Fibroblast of lung (primary cell): ENCODE data around the gene SACM1L.

ENCODE experiments used
- EZH2 ChIP-seq: IDR thresholded peaks from 2 replicates; pipeline ENCODE4 v1.5.1; 2012; ENCODE audit warnings: low read length, control low read depth, mild to moderate bottlenecking; ENCODE audit errors: missing control alignments
- TF ChIP-seq, protein P1 (sequence below), 2 donors: IDR thresholded peaks in 1 of 2; conservative IDR thresholded peaks in 1 of 2; 1 replicate in 1 of 2; 2 replicates in 1 of 2; pipeline ENCODE4 v1.5.1; 2011 to 2012; ENCODE audit warnings: low read length in 2 of 2, control low read depth in 1 of 2, inconsistent platforms in 1 of 2, low read depth in 1 of 2, mild to moderate bottlenecking in 1 of 2

DNA sequence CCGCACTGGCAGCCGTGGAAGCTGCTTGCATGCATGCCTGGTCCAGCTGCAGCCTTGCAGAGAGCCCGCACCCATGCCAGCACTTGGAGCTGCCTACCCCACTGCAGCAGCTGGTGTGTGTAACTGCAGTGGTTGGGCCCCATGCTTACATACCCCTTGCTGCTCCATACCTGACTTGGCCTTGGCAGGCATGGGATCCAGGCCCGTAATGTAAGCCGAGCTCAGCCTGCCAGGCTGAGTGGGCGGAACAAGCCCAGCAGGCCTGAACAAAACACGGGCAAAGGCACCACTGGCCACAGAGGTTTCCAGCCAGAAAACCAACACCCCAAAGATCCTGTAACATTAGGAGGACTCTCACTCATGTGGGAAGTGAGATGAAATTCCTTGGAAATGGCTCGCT is 58.9 kb downstream of the SACM1L start:
- TF ChIP-seq, protein P1, sequence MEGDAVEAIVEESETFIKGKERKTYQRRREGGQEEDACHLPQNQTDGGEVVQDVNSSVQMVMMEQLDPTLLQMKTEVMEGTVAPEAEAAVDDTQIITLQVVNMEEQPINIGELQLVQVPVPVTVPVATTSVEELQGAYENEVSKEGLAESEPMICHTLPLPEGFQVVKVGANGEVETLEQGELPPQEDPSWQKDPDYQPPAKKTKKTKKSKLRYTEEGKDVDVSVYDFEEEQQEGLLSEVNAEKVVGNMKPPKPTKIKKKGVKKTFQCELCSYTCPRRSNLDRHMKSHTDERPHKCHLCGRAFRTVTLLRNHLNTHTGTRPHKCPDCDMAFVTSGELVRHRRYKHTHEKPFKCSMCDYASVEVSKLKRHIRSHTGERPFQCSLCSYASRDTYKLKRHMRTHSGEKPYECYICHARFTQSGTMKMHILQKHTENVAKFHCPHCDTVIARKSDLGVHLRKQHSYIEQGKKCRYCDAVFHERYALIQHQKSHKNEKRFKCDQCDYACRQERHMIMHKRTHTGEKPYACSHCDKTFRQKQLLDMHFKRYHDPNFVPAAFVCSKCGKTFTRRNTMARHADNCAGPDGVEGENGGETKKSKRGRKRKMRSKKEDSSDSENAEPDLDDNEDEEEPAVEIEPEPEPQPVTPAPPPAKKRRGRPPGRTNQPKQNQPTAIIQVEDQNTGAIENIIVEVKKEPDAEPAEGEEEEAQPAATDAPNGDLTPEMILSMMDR (conservative IDR thresholded peaks at IDR 0.05 in 1 of 2, IDR thresholded peaks at IDR 0.05 in 1 of 2; ENCODE audit: low read depth in 1 of 2, low read length in 2 of 2) = no peak
- no peak for TF ChIP-seq EZH2
